ENCODE data around the gene RTTN.

RTTN gene

DNA sequence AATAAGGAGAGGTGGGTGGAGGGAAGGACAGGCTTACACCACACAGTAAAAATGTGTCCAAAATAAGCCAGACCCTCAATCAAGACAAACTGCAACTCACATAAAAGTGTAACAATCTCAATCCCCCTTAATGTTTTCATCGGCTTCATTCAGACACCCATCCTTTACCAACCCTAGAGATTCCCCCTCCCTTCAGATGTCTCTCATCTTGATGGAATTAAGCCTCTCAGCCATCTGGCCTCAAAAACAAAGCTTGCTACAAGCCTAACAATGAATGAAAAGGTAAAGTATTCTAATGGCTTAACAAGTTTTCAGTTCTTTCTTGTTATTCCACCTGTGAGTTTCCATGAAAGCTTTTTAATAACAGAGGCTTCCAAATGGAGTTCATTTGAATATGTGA is 5.2 kb downstream of the RTTN start:
- DNase-seq (ENCODE audit: low read depth in 2 of 2, low spot score in 1 of 2): no peak

DNA sequence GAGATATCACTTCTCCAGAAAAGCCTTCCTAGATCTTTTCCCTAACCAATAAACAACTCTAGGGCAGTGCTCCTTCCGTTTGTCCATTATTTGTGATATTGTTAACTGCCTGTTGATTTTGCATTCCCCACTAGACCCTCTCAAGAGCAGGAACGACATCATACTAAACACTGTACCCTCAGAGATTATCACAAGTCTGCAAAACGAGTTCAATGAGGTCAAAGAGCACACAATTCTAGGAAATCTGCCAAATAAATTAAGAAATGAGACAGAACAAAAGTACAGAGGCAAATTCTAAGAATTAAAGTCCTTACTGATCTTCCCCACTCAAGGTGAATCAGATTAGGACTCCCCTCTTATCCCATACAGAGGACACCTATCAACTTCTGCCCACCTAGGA is 7.6 kb downstream of the RTTN start:
- no peak for DNase-seq (ENCODE audit: low read depth in 2 of 2, low spot score in 1 of 2)

DNA sequence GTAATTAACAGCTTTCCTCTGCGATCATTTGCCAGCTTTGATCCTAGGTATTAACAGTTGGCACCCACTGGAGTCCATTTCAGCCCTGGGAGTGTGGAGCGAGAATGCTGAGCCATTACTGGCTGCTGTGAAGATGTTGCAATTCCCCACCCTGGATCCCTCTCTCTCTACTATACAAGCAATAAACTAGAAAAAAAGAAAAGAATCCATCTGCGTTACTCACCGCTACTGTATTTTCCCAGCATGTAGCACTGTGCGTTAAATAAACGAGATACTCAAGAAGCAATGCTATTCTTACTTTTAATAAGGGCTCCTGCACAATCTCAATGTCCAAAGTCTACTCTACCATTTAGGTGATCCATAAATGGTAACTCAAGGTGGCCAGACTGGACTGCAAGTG is 8.5 kb downstream of the RTTN start:
- DNase-seq (ENCODE audit: low read depth in 2 of 2, low spot score in 1 of 2): no peak

DNA sequence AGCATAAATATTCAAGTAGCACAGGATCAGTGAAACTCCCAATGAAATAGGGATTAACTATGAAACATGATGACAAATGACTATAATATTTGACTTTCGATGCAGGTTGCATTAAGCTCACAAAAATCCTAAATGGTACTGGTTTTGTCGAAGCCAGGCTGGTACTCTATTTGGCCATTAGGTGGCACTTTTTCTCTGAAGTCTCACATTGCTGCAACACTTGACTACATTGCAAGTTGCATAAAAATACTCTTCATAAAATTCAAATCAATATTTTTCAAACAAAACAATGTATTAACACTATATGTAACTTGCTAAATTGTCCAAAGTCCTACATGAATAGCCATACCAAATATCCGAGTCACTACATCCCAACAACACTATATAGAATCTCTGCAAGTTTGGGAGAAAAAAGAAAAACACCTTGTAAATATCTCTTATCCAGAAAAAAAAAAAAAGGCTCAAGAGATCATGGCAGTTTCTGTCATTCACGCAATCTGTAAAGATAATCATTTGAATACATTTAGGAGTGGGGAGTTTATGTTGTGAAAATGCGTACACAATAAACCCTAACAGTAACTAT is 9.5 kb downstream of the RTTN start:
- no peak for DNase-seq (ENCODE audit: low read depth in 2 of 2, low spot score in 1 of 2)

DNA sequence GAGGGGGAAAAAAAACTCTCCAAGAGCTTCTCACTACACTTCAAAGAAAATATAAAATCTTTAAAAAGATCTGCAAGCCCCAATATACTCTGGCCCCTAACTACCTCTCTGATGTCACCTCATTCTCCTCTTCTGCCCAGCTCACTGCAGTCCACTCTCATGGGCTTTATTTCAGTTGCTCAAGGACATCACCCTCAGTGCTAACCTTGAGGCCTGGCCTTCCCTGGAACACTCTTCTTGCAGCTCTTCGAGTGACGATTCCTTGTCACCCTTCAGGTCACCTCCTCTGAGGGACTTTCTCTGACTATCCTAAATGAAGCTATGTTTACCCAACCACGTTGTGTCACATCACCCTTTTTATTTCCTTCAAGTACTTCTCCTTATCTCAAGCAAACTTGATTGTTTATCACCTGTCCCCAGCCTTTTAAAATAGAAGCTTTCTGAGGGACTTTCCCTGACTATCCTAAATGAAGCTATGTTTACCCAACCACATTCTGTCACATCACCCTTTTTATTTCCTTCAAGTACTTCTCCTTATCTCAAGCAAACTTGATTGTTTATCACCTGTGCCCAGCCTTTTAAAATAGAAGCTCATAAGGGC is 10.4 kb downstream of the RTTN start:
- DNase-seq (ENCODE audit: low read depth in 2 of 2, low spot score in 1 of 2): no peak

DNA sequence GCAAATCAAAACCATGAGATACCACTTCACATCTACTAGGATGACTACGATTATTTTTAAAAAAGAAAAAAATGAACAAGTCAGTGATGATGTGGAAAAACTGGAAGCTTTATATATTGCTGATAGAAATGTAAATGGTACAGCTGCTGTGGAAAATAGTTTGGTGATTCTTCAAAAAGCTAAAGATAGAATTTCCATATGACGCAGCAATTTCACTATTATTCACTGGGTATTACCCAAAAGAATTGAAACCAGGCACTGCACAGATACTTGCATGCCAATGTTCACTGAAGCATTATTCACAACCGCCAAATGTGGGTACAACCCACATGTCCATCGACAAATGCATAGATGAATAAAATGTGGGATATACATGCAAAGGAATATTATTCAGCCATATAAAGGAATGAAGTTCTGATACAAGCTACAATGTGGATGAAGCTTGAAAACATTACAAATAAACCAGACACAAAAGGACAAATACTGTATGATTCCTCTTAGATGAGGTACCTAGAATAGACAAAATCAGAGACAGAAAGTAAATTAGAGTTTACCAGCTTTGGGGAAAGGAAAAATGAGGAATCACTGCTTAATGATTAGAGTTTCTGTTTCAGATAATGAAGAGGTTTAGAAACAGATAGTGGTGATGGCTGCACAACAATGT is 11.1 kb downstream of the RTTN start:
- no peak for DNase-seq (ENCODE audit: low read depth in 2 of 2, low spot score in 1 of 2)

DNA sequence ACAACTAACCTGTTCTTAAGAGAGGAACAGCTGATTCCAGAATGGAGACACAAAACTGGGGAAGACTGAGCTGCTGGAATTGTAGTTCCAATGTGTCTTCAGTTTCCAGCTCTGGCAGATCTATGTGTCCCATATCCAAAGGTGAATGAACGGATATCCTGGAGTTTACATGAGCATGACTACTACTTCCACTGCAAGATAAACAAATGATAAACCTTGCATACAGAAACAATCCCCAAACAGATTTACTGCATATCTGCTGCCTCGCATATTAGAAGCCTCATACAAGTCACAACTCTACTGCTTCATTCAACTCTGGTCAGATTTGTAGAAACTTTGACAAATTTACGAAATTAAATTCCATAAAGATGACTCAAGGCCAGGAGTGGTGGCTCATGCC is 15.0 kb downstream of the RTTN start:
- no peak for DNase-seq (ENCODE audit: low read depth in 2 of 2, low spot score in 1 of 2)

DNA sequence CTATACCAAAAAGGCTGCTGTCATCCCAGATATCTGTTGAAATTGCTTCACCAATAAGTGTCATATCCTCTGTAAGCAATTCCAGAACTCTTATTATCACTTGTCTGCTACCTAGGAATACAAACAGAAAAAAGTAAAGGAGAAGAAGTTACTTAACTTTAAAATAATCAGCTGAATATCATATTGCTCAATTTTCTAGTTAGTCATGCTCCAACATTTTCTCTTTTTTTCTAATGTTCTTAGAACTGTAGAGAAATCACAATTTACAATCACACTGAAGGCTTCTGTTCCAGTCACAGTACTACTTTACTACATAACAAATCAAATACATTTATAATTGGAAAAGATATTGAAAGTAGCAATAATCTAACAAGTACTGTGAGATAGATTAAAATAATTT is 17.4 kb downstream of the RTTN start:
- no peak for DNase-seq (ENCODE audit: low read depth in 2 of 2, low spot score in 1 of 2)

DNA sequence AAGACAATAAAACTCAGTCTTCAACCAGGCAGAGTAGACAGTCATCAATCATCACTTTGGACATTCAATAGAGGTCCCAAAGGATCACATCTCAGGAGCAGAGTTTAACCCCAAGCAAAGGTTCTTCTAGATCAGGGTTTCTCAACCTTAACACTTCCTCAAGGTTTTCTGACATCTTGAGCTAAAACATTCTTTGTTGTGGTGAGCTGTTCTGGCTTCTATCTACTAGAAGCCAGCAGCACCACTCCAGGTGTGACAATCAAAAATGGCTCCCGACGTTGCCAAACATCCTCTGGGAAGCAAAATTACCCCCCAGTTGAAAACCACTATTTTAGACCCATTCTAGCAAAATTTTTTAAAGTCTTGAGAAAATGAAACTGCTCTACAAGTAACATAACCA is 22.0 kb downstream of the RTTN start:
- no peak for DNase-seq (ENCODE audit: low read depth in 2 of 2, low spot score in 1 of 2)

DNA sequence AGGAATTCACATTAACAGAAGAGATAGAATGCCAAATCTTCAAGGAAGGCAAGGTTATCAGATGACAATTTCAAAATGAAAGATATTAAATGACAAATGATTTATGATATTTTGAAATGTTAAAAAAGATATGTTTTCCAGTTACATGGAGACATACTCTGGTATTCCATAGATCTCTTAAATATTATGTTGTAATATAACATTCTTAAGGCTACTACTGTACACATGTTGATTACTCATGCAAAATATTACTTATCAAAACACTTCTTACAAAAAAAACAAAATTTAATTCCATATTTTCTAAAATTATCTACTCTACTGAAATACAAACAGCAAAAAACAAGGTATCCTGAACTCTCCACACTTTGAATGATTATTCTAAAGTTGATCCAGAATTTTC is 22.9 kb downstream of the RTTN start:
- DNase-seq (ENCODE audit: low read depth in 2 of 2, low spot score in 1 of 2): no peak

DNA sequence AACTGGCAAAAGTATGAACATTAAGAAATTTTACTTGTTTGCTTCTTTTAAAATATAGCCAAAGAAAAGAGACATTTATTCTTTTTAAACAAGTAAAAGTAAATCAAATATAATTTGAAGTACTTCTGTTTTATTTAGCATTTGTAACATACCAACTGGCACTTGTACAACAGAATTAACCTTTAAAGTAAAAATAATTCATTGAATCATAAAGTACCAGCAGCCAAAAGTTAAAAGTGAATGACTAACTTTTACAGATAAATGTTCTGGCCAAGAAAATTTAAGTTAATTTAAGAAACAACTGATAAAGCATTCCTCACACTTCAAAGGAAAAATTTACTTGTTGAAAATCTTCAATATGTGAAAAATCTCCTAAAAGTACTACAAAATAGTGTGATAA is 23.8 kb downstream of the RTTN start:
- DNase-seq (ENCODE audit: low read depth in 2 of 2, low spot score in 1 of 2): no peak

DNA sequence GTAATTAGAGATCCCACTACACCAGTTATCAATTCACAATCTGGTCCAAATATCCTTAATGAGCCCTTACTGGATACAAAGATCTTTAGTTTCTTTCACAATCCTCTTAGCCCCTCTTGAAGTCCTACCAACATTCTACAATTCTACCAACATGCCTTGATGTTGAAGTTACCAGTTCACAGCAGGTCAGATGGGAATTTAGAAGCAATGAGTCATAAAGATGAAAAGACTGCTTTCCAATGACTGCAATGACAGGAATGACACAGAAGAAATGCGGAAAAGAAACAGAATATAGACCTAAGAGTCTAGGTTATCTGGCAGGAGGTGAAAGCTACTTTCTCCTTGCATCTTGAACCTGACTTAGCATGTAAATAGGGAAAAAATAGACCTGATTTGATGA is 24.5 kb downstream of the RTTN start:
- no peak for DNase-seq (ENCODE audit: low read depth in 2 of 2, low spot score in 1 of 2)

DNA sequence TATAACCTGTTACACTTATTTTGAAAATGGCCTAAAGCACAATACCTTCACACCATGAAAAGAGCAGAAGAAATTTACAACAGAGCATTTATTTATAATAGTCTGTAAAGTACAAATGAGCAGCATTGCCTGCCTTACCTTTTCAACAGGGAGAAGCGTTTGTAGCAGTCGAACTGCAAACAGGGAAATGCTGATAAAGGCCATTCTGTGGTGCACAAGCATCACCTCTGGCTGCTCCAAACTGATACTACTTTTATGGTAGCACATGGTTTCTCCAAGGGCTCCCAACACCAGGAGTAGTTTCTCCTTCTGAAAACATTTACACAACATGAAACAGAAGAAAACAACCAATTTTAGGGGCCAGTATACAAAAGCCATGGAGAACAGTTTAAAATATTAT is 28.9 kb downstream of the RTTN start:
- DNase-seq (ENCODE audit: low read depth in 2 of 2, low spot score in 1 of 2): no peak

DNA sequence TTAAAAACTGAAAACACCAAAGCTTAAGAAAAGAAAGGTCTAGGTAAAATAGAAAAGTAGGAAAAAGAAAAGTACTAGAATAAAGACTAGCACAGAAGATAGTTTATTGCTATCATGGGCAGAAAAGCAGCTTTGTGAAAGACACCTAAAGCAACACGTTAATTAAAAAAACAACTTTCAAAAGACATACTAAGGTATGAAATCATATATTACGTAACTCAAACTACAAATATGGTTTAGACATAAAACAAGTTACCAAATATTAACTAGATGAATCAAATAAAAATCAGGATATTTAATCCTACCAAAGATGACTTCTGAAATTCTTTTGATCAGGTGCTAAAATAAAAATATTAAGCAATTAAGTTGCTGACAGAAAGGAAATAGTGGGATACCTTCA is 30.3 kb downstream of the RTTN start:
- no peak for DNase-seq (ENCODE audit: low read depth in 2 of 2, low spot score in 1 of 2)

DNA sequence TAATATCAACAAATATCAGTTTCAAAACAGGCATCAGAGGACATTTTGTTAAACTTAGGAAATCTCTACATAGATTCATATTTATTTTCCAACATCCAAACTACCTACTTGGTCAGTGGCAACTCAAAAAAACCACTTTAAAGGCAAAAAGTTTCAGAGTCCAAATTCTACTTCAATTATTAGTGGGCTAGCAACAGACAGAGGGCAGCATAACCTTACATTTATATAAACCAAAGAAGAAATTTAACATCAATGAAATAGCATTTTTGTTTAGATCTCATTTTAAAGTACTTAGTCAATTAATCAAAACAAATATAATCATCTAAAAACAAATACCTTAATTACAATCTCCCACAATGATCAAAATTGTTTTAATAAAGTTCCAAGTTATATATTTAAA is 33.3 kb downstream of the RTTN start:
- DNase-seq (ENCODE audit: low read depth in 2 of 2, low spot score in 1 of 2): no peak

DNA sequence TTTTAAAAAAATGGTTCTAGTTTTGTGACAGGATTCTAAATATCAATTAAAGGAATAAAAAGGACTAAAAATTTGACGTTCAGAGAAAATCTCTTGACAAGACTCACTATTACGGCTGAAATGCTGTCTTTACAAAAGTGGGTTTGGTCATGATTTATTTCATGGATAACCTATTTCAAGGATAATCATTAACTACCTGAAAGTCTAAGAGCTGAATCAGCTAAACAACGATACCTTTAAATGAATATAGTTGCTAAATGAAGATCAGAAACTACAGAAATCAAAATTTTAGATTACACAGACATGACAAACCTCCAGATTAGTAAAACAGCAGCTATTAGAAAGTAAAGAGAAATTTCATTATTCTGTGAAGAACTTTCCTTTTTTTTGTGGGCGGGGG is 35.7 kb downstream of the RTTN start:
- no peak for DNase-seq (ENCODE audit: low read depth in 2 of 2, low spot score in 1 of 2)

DNA sequence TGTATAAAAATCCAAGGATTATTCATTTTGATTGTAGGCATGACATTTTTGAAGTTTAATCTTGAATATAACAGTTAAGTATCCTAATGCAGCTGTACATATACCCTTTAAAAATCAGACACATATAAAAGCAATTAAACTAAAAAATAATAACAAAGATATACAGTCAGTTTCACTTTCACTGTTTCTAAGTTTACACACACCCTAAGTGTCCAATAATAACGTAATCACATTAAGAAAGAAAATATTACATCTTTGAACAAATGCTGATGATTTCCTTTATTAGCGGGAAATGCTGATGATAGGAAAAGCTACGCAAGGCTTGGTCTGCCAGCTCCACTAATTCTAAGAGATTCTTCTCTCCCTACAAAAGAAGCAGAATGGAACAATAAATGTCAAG is 38.8 kb downstream of the RTTN start:
- DNase-seq (ENCODE audit: low read depth in 2 of 2, low spot score in 1 of 2): no peak

DNA sequence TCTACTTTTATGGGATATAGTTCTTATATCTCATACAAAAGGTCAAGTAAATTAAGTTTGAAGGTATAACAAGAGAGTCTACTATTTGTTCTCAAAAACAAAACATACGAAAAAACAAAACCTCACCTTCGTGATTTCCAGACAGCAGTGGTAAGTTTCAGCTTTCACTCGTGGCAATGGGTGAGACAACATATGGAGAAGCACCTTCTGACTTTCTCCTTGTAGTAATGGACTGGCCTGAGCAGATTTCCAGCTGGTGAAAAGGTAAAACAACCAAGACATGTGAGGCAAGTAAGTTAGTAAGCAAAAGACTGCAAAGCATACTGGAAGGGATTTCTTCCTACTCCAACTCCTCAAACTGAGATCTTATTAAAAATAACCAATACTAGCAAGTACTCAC is 39.6 kb downstream of the RTTN start:
- DNase-seq (ENCODE audit: low read depth in 2 of 2, low spot score in 1 of 2): no peak

DNA sequence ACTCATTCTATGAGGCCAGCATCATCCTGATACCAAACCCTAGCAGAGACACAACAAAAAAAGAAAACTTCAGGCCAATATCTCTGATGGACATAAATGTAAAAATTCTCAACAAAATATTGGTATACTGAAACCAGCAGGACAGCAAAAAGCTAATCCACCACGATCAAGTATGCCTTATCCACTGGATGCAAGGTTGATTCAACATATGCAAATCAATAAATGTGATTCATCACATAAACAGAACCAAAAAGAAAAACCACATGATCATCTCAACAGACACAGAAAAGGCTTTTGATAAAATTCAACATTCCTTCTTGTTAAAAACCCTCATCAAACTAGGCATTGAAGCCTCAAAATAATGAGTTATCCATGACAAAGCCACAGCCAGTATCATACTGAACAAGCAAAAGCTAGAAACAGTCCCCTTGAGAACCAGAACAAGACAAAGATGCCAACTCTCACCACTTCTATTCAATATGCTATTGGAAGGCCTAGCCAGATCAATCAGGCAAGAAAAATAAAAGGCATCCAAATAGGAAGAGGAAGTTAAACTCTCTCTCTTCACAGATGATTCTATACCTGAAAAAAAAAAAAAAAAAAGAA is 45.3 kb downstream of the RTTN start:
- no peak for DNase-seq (ENCODE audit: low read depth in 2 of 2, low spot score in 1 of 2)

DNA sequence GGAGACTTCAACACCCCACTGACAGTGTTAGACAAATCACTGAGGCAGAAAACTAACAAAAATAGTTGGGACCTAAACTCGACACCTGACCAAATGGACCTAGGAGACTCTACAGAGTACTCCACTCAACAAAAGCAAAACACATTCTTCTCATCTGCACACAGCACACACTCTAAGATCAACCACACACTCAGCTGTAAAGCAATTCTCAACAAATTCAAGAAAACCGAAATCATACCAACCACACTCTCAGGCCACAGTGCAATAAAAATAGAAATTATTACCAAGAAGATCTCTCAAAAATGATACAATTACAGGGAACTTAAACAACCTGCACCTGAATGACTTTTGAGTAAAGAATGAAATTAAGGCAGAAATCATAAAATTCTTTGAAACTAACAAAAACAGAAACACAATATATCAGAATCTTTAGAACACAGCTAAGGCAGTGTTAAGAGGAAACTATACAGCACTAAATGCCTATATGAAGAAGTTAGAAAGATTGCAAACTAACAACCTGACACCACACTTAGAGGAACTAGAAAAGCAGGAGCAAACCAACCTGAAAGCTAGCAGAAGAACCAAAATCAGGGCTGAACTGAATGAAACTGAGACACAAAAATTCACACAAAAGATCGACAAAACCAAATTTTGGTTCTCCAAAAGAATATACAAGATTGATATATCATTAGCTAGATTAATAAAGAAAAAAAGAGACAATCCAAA is 46.3 kb downstream of the RTTN start:
- no peak for DNase-seq (ENCODE audit: low read depth in 2 of 2, low spot score in 1 of 2)

DNA sequence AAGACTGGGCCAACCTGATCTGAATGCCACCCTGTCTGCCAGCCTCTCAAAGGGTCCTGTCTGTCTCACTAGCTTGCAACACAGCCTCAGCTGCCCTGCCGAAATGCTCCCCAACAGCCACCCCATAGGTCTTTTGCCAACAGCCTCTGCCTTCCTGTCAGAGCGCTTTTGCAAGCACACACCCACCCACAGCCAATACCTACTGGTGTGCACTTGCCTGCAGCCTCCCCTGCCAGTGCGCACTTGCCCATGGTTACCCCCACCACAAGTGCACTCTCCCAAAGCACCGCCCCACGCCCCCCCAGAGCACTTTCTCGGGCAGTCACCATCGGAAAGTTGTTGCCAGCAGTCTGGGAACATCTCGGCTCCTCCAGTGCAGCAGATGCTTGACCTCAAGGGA is 48.6 kb downstream of the RTTN start:
- no peak for DNase-seq (ENCODE audit: low read depth in 2 of 2, low spot score in 1 of 2)

DNA sequence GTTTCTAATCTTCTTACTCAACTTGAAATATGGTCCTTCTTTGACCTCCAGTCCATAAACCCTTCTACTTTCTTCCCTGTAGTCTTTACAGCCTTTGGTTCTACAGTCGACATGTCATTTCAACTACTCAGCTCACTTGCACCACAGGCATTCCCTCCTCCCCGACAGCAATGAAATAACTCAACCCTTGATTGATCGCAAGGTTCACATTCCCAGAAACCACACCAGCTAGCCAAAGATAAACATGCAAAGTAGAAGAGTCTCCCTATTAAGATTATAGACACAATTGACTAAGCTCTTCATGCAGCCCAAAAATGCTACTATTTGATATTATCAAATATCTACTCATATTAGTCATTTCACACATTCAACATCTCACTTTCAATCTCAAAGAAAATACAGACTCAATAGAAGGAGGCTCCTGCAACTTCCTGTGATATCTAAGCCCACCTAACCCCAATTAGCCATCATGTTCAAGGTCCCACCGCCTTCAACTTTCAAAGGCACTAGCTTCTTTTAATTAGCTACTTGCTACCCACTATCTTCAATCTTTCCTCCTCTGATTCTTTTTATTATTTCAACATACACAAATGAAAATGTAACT is 50.8 kb downstream of the RTTN start:
- DNase-seq (ENCODE audit: low read depth in 2 of 2, low spot score in 1 of 2): no peak
